GM23338 (cell line): Measurements from ENCODE around the gene PPDPF. TPM values are rescaled to one million over a fixed set of nuclear protein-coding genes. Genes with fewer than 3 reads are reported as not detected.

Experiments
- ATAC-seq: fragments of 200-7000 bp; cut with Tn5 transposase; 3 replicates; pipeline ENCODE4 v1.9.1; 2020
- DNase-seq: peaks from one replicate; pipeline ENCODE4 v3.0.0-alpha.2; 2015; ENCODE audit warnings: low spot score
- H2AFZ ChIP-seq: fragments of 200-600 bp; sonication (generic); 2 replicates; pipeline ENCODE4 v1.8.0; 2016; ENCODE audit warnings: antibody characterized with exemption, mild to moderate bottlenecking, moderate library complexity
- H3F3A ChIP-seq: fragments of 200-600 bp; sonication (generic); replicated peaks from 2 replicates; pipeline ENCODE4 v1.8.0; 2017; ENCODE audit warnings: antibody characterized with exemption, mixed run types, low read depth
- H3K27ac ChIP-seq: fragments of 200-600 bp; sonication (generic); 2 replicates; pipeline ENCODE4 v1.6.1; 2016; ENCODE audit warnings: low read depth
- H3K27me3 ChIP-seq: fragments of 200-600 bp; sonication (generic); 2 replicates; pipeline ENCODE4 v1.8.0; 2016; ENCODE audit warnings: mild to moderate bottlenecking, mixed run types, moderate library complexity; ENCODE audit not compliant: insufficient read depth
- H3K36me3 ChIP-seq: fragments of 200-600 bp; sonication (generic); 2 replicates; pipeline ENCODE4 v1.8.0; 2016; ENCODE audit warnings: mild to moderate bottlenecking; ENCODE audit not compliant: insufficient read depth
- H3K4me1 ChIP-seq: fragments of 200-600 bp; sonication (generic); 2 replicates; pipeline ENCODE4 v1.8.0; 2016; ENCODE audit warnings: mild to moderate bottlenecking, moderate library complexity; ENCODE audit not compliant: insufficient read depth
- H3K4me2 ChIP-seq: fragments of 200-600 bp; sonication (generic); 2 replicates; pipeline ENCODE4 v1.7.1; 2017; ENCODE audit warnings: mixed run types
- H3K4me3 ChIP-seq: fragments of 200-600 bp; sonication (generic); 2 replicates; pipeline ENCODE4 v1.6.1; 2016; ENCODE audit warnings: mixed run types
- H3K79me2 ChIP-seq: fragments of 200-600 bp; sonication (generic); replicated peaks from 2 replicates; pipeline ENCODE4 v1.8.0; 2017; ENCODE audit warnings: mild to moderate bottlenecking; ENCODE audit not compliant: insufficient read depth
- H3K9me2 ChIP-seq: fragments of 200-600 bp; sonication (generic); 2 replicates; pipeline ENCODE4 v1.8.0; 2017; ENCODE audit not compliant: insufficient read depth
- H4K20me1 ChIP-seq: fragments of 200-600 bp; sonication (generic); replicated peaks from 2 replicates; pipeline ENCODE4 v1.8.0; 2017; ENCODE audit warnings: mild to moderate bottlenecking; ENCODE audit not compliant: insufficient read depth
- H3K27ac Mint-ChIP-seq: 2 replicates; pipeline ENCODE4 v1.8.0; 2020; ENCODE audit warnings: inconsistent platforms, mild to moderate bottlenecking, moderate library complexity, mixed read lengths
- H3K27me3 Mint-ChIP-seq: 3 replicates; pipeline ENCODE4 v1.8.0; 2022; ENCODE audit warnings: low read depth, mild to moderate bottlenecking, moderate library complexity, mixed read lengths, inconsistent platforms; ENCODE audit not compliant: insufficient read depth, poor library complexity
- H3K36me3 Mint-ChIP-seq: 3 replicates; pipeline ENCODE4 v1.8.0; 2021; ENCODE audit warnings: low read depth, mild to moderate bottlenecking, inconsistent platforms, moderate library complexity, mixed read lengths
- H3K4me1 Mint-ChIP-seq: 3 replicates; pipeline ENCODE4 v1.8.0; 2020; ENCODE audit warnings: mild to moderate bottlenecking, inconsistent platforms, mixed read lengths
- H3K4me3 Mint-ChIP-seq: 3 replicates; pipeline ENCODE4 v1.8.0; 2021; ENCODE audit warnings: moderate library complexity, mild to moderate bottlenecking, inconsistent platforms, mixed read lengths
- H3K9me3 Mint-ChIP-seq: 3 replicates; pipeline ENCODE4 v1.8.0; 2020; ENCODE audit warnings: moderate library complexity, mild to moderate bottlenecking, inconsistent platforms, mixed read lengths
- CREB1 ChIP-seq: fragments of 250-450 bp; sonication (Bioruptor Pico); IDR thresholded peaks from 2 replicates; pipeline ENCODE4 v1.5.0; 2020; ENCODE audit warnings: low read depth, mild to moderate bottlenecking, moderate library complexity
- EZH2 ChIP-seq: fragments of 200-600 bp; sonication (generic); IDR thresholded peaks from one replicate; pipeline ENCODE4 v1.8.0; 2017; ENCODE audit warnings: antibody characterized with exemption, mild to moderate bottlenecking, low read depth; ENCODE audit not compliant: unreplicated experiment
- POLR2AphosphoS5 ChIP-seq: IDR thresholded peaks from 2 replicates; pipeline ENCODE4 v1.6.1; 2016; ENCODE audit warnings: antibody characterized with exemption, low read depth
- REST ChIP-seq: IDR thresholded peaks from one replicate; pipeline ENCODE4 v1.6.1; 2018; ENCODE audit warnings: antibody characterized with exemption; ENCODE audit not compliant: unreplicated experiment
- STAT1 ChIP-seq: IDR thresholded peaks from one replicate; pipeline ENCODE4 v1.6.1; 2016; ENCODE audit warnings: antibody characterized with exemption; ENCODE audit not compliant: unreplicated experiment
- ZNF331 ChIP-seq: fragments of 250-450 bp; sonication (Bioruptor Pico); IDR thresholded peaks from 2 replicates; pipeline ENCODE4 v1.5.0; 2020; ENCODE audit warnings: low read depth, mild to moderate bottlenecking, moderate library complexity
- ZNF462 ChIP-seq: fragments of 250-450 bp; sonication (Bioruptor Pico); IDR thresholded peaks from 2 replicates; pipeline ENCODE4 v1.5.0; 2020; ENCODE audit warnings: mild to moderate bottlenecking, moderate library complexity
- polyA plus RNA-seq: library from polyadenylated mRNA; unstranded; fragments of >200 nt; fragmentation: Nextera tagmentation; extraction: Ambion mirVana; gene quantifications from 2 replicates; pipeline ENCODE4 v1.2.1, GENCODE V29; 2016
- total RNA-seq: library from RNA; depleted of rRNA; stranded (reverse); fragments of >200 nt; shearing (Covaris generic); gene quantifications from 2 replicates; pipeline ENCODE4 v1.2.3, GENCODE V29; 2014

PPDPF gene
- total and polyA plus RNA-seq, 2 experiments from 2014 or later = 83.9 to 141 TPM

- Histone ChIP-seq H3K36me3 (no peaks in the 10 kb centered on the region), H3K27ac (no peak overlapping the region), H3K4me2 (no peak overlapping the region), H3K27me3 (peaks cover 33% of the 10 kb centered on the region), H3K9me2 (0 out of 2 replicates have a peak, but pooled peaks cover 5% of the 10 kb centered on the region), H3K79me2 (no peaks in the 10 kb centered on the region), H3K4me3 (no peak overlapping the region), H3K4me1 (peaks cover 14% of the 10 kb centered on the region; the same call in 1 of the 2 replicates), H2AFZ (no peak overlapping the region), H3F3A (no peaks in the 10 kb centered on the region), H4K20me1 (no peaks in the 10 kb centered on the region)
- Mint-ChIP-seq H3K27me3 (peaks cover 33% of the 10 kb centered on the region), H3K27ac (no peak overlapping the region), H3K4me3 (no peak overlapping the region), H3K4me1 (peaks cover 3% of the 10 kb centered on the region; the same call in 2 of the 3 replicates), H3K36me3 (peaks cover 17% of the 10 kb centered on the region), H3K9me3 (peaks cover 3% of the 10 kb centered on the region; the same call in 1 of the 3 replicates)
- DNase-seq = no peak
- TF ChIP-seq ZNF331 (CRISPR knock-in tag) (no peak), EZH2 (no peak), STAT1 (no peak), ZNF462 (CRISPR knock-in tag) (no peak), REST (no peak), CREB1 (CRISPR knock-in tag) (no peak), POLR2AphosphoS5 (no peak)
- ATAC-seq = no peak
Measured at GRCh38 chr20:63494420-63495166, 26.0 kb upstream of the PPDPF start.
